ENCODE data around the gene SYF2.
A peak's percentile ranks its signal among the peaks of the same experiment; 100 is the strongest.

The SYF2 gene

DNA sequence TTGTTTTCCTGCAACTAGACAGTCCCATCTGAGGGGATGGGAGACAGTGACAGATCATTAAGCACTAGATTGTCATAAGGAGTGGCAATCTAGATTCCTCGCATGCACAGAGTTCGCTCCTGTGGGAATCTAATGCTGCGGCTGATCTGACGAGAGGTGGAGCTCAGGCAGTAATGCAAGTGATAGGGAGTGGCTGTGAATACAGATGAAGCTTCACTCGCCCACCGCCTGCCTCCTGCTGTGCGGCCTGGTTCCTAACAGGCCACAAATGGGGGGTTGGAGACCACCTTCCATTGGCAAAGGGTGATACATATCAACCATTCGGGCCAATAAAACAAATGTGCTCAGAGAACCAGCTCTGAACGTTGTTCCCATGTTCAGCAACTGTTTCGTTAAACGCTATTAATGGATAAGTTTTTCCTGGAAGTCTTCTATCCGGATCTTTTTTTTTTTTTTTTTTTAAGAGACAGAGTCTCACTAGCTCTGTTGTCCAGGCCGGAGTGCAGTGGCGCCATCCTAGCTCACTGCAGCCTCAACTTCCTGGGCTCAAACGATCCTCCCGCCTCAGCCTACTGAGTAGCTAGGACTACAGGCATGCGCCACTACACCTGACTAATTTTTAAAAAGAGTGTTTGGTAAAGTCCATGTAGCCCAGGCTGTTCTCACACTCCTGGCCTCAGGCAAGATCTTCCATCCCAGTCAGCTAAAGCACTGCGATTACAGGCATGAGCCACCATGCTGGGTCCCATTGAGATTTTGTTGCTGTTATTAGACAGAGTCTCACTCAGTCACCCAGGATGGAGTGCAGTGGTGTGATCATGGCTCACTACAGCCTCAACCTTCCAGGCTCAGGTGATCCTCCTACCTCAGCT lies 23.6 kb upstream of the SYF2 start:
- no peak for ATAC-seq
- TF ChIP-seq ESRRG (CRISPR knock-in tag; IDR thresholded peaks at IDR 0.05) (no peak), ZFP3 (CRISPR knock-in tag; IDR thresholded peaks at IDR 0.05) (no peak), CSDC2 (CRISPR knock-in tag; IDR thresholded peaks at IDR 0.05) (no peak), ZNF70 (CRISPR knock-in tag; IDR thresholded peaks at IDR 0.05) (no peak), SNAI2 (CRISPR knock-in tag; IDR thresholded peaks at IDR 0.05) (no peak), OSR1 (CRISPR knock-in tag; IDR thresholded peaks at IDR 0.05) (no peak), TOX (CRISPR knock-in tag; IDR thresholded peaks at IDR 0.05; ENCODE audit: borderline replicate concordance) (no peak), ISL1 (CRISPR knock-in tag; IDR thresholded peaks at IDR 0.05) (no peak), BACH2 (CRISPR knock-in tag; IDR thresholded peaks at IDR 0.05; ENCODE audit: borderline replicate concordance) (no peak), ZFP30 (CRISPR knock-in tag; IDR thresholded peaks at IDR 0.05) (no peak), PPARA (CRISPR knock-in tag; IDR thresholded peaks at IDR 0.05; ENCODE audit: borderline replicate concordance) (no peak), GLIS3 (CRISPR knock-in tag; IDR thresholded peaks at IDR 0.05) (no peak)
- TF ChIP-seq, protein P1, sequence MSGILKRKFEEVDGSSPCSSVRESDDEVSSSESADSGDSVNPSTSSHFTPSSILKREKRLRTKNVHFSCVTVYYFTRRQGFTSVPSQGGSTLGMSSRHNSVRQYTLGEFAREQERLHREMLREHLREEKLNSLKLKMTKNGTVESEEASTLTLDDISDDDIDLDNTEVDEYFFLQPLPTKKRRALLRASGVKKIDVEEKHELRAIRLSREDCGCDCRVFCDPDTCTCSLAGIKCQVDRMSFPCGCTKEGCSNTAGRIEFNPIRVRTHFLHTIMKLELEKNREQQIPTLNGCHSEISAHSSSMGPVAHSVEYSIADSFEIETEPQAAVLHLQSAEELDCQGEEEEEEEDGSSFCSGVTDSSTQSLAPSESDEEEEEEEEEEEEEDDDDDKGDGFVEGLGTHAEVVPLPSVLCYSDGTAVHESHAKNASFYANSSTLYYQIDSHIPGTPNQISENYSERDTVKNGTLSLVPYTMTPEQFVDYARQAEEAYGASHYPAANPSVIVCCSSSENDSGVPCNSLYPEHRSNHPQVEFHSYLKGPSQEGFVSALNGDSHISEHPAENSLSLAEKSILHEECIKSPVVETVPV (CRISPR knock-in tag; IDR thresholded peaks at IDR 0.05) = no peak
- TF ChIP-seq, protein P2, sequence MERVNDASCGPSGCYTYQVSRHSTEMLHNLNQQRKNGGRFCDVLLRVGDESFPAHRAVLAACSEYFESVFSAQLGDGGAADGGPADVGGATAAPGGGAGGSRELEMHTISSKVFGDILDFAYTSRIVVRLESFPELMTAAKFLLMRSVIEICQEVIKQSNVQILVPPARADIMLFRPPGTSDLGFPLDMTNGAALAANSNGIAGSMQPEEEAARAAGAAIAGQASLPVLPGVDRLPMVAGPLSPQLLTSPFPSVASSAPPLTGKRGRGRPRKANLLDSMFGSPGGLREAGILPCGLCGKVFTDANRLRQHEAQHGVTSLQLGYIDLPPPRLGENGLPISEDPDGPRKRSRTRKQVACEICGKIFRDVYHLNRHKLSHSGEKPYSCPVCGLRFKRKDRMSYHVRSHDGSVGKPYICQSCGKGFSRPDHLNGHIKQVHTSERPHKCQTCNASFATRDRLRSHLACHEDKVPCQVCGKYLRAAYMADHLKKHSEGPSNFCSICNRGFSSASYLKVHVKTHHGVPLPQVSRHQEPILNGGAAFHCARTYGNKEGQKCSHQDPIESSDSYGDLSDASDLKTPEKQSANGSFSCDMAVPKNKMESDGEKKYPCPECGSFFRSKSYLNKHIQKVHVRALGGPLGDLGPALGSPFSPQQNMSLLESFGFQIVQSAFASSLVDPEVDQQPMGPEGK (CRISPR knock-in tag; IDR thresholded peaks at IDR 0.05; ENCODE audit: borderline replicate concordance) = no peak

DNA sequence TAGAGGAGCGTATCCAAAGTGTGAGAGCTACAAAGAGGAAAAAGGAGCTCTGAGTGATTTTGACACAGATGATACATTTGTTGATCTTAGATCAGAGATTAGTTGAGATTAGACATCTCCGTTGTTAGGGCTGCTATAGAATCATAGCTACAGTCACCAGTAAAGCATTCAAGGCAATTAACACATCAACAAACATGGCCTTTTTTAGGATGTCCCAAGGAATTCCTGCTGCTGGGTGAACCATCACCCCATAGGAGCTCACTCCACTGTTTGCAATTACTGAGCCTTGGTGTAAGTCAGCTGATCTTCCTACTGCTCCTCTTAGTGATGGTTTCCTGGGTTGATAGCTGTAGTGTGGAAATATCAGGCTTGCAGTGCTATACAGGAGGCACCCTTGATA lies 21.6 kb upstream of the SYF2 start:
- TF ChIP-seq SNAI2 (CRISPR knock-in tag; IDR thresholded peaks at IDR 0.05) (no peak), TCF4 (CRISPR knock-in tag; IDR thresholded peaks at IDR 0.05; ENCODE audit: borderline replicate concordance) (no peak), ZFP3 (CRISPR knock-in tag; IDR thresholded peaks at IDR 0.05) (no peak), ZNF70 (CRISPR knock-in tag; IDR thresholded peaks at IDR 0.05) (no peak), ZNF565 (CRISPR knock-in tag; conservative IDR thresholded peaks at IDR 0.05; ENCODE audit: low read depth) (no peak)
- TF ChIP-seq, protein P2 (CRISPR knock-in tag; IDR thresholded peaks at IDR 0.05; ENCODE audit: borderline replicate concordance) = no peak
- TF ChIP-seq, protein P1 (CRISPR knock-in tag; IDR thresholded peaks at IDR 0.05) = no peak
- TF ChIP-seq, protein P3, sequence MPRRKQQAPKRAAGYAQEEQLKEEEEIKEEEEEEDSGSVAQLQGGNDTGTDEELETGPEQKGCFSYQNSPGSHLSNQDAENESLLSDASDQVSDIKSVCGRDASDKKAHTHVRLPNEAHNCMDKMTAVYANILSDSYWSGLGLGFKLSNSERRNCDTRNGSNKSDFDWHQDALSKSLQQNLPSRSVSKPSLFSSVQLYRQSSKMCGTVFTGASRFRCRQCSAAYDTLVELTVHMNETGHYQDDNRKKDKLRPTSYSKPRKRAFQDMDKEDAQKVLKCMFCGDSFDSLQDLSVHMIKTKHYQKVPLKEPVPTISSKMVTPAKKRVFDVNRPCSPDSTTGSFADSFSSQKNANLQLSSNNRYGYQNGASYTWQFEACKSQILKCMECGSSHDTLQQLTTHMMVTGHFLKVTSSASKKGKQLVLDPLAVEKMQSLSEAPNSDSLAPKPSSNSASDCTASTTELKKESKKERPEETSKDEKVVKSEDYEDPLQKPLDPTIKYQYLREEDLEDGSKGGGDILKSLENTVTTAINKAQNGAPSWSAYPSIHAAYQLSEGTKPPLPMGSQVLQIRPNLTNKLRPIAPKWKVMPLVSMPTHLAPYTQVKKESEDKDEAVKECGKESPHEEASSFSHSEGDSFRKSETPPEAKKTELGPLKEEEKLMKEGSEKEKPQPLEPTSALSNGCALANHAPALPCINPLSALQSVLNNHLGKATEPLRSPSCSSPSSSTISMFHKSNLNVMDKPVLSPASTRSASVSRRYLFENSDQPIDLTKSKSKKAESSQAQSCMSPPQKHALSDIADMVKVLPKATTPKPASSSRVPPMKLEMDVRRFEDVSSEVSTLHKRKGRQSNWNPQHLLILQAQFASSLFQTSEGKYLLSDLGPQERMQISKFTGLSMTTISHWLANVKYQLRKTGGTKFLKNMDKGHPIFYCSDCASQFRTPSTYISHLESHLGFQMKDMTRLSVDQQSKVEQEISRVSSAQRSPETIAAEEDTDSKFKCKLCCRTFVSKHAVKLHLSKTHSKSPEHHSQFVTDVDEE (CRISPR knock-in tag; IDR thresholded peaks at IDR 0.05) = no peak
- no peak for ATAC-seq

DNA sequence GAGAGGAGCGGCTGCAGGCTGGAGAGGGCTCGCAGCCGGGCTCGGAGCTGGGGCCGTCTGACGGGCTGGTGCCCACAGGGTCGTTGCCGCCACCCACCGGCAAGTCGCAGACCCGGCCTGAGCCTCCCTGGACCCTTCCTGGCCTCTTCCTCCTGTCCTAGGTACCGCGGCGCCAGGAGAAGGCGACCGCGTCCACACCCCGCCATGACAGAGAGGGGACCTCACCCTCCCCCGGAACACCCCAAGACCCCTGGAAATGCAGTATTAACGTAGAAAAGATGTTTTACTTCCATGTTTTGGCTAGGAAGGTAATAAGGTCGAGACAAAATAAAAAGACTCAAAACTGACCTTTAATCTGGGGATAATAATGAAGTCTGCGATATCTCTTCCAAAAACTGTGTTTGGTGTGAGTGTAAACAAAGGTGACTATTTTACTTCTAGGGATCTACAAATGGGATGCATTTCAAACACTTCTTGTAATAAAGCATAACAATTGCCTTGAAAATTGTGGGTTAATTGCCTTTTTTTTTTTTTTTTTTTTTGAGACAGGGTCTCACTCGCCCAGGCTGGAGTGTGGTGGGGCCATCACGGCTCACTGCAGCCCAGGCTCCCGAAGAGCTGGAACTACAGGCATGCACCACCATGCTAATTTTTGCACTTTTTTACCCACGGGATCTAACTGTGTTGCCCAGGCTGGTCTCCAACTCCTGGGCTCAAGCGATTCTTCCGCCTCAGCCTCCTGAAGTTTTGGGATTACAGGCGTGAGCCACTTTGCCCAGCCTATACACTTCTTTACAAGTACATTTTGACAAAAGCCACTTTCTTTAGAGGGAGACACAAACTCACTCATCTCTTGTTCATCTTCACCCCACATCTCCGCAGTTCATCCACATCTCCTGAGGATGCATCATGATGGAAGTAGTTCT lies 15.8 kb upstream of the SYF2 start:
- 0 out of 2 replicates have a peak, but pooled peaks have one; percentile 57 for TF ChIP-seq GLIS3 (CRISPR knock-in tag; IDR thresholded peaks at IDR 0.05)
- no peak for TF ChIP-seq ZFP30 (CRISPR knock-in tag; IDR thresholded peaks at IDR 0.05)

More for the DNA sequence above, 15.8 kb upstream of the SYF2 start:
- no peak for ATAC-seq
